Activated gamma-delta T cell (primary cell): ENCODE data around the gene NR2F6.
"Not testable (repeated sequence)": the region's sequence is repeated elsewhere in the genome, so short reads cannot be mapped to it uniquely, and the experiment has no call there.

Source experiments
- DNase-seq: peaks from one replicate; lab custom pipeline; 2025; lab: John Stamatoyannopoulos, UW

The NR2F6 gene

GRCh38 chr19:17210296-17210695, 35.4 kb downstream of the NR2F6 start:
- DNase-seq = no peak

GRCh38 chr19:17209126-17210036, 36.3 kb downstream of the NR2F6 start:
- no peak for DNase-seq

GRCh38 chr19:17206736-17207581, 38.8 kb downstream of the NR2F6 start:
- DNase-seq = no peak

- DNase-seq = no peak
Measured at GRCh38 chr19:17205237-17206140, 40.2 kb downstream of the NR2F6 start.

- no peak for DNase-seq
Measured at GRCh38 chr19:17202713-17203112, 43.0 kb downstream of the NR2F6 start.

- no peak for DNase-seq
Measured at GRCh38 chr19:17202249-17202648, 43.5 kb downstream of the NR2F6 start.

GRCh38 chr19:17200408-17201079, 45.2 kb downstream of the NR2F6 start:
- DNase-seq = no peak

GRCh38 chr19:17197666-17198065, 48.1 kb downstream of the NR2F6 start:
- DNase-seq = no peak

GRCh38 chr19:17196610-17197009, 49.1 kb downstream of the NR2F6 start:
- no peak for DNase-seq

GRCh38 chr19:17195106-17195505, 50.6 kb downstream of the NR2F6 start:
- DNase-seq = no peak

- DNase-seq = no peak
Measured at GRCh38 chr19:17194608-17195007, 51.1 kb downstream of the NR2F6 start.

GRCh38 chr19:17192751-17193150, 53.0 kb downstream of the NR2F6 start:
- DNase-seq = no peak

GRCh38 chr19:17191736-17192135, 54.0 kb downstream of the NR2F6 start:
- DNase-seq = not testable (repeated sequence)

- DNase-seq = no peak
Measured at GRCh38 chr19:17185590-17185989, 60.1 kb downstream of the NR2F6 start.

GRCh38 chr19:17184371-17184841, 61.3 kb downstream of the NR2F6 start:
- DNase-seq = no peak

GRCh38 chr19:17183858-17184321, 61.8 kb downstream of the NR2F6 start:
- DNase-seq = no peak

GRCh38 chr19:17183271-17183761, 62.4 kb downstream of the NR2F6 start:
- no peak for DNase-seq
